ENCODE measurements around the gene CDC42BPA. TPM values are rescaled to one million over a fixed set of nuclear protein-coding genes. Genes with fewer than 3 reads are reported as not detected.

Gene CDC42BPA
- total and polyA plus RNA-seq, 4 donors = 8.1 to 71.3 (median 33.0) TPM

DNA sequence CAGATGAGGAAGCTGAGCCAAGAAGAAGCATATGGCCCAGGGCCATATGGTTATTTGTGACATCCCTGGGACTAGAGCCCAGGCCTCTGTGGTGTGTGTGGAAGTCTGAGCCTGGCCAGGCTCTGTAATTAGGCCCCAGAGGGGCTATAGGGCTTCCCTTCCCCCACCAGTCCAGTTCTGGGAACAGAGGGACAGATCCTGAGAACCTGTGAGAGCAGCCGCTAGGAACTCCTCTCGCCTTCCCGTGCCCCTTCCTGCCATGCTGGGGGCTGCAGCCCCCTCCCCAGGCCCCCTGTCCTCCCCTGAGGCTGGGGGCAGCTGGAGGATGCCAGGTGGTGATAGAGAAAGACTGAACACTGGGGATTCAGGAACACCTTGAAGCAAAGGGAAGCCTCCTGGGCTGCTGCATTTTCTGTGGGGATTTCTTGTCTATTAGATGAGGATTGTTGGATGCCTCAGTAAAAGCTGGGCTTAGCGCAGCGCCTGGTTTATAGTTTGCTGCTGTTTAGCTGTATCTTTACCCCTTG, 344.9 kb downstream of the CDC42BPA start:
- Histone ChIP-seq H3K4me1 (ENCODE audit: control insufficient read depth in 1 of 2, insufficient read depth in 2 of 2, low read length in 2 of 2) (peaks cover 3% of the 10 kb centered on the region in 2 donors), H3K4me3 (ENCODE audit: low read length in 2 of 2) (no peak overlapping the region), H3K27me3 (ENCODE audit: control insufficient read depth in 1 of 2, insufficient read depth in 2 of 2, low read length in 1 of 2) (no peaks in the 10 kb centered on the region), H3K9me3 (ENCODE audit: control insufficient read depth, low read length) (no peaks in the 10 kb centered on the region), H3K36me3 (ENCODE audit: control insufficient read depth in 1 of 2, insufficient read depth in 2 of 2, low read length in 1 of 2) (no peaks in the 10 kb centered on the region), H3K27ac (ENCODE audit: low read depth in 1 of 2, low read length in 2 of 2) (peak overlapping the region; percentile 8 to 89)
- DNase-seq (peak in 1 of 2 donors; percentile 50), ATAC-seq (ENCODE audit: low FRiP score) (peak; percentile 73)
- intact Hi-C loops (cut with DNase I) = no loop called here
- 83 to 89% methylated on average over 5 of the region's 5 CpGs for WGBS, 2 donors

DNA sequence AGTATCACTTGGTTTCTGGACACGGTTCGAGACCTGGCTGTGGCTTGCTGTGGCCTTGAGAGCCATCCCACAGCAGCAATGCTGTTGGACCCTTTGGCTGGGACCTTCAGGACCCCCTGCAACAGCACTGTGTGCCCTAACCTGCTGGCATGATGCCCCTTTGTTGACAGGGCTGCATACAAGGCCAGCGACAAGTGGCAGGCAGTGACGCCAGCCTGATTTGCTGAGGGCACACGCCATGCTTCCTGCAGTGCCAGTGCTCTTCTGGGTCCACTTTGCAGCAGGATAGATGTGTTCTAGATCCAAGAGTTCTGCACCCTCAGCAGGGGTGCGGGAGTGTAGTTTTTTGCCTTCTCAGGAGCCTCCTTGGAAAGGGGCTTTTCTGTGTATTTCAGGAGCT, 345.4 kb downstream of the CDC42BPA start:
- intact Hi-C loops (cut with DNase I) = no loop called here
- WGBS, 2 donors = 83 to 85% methylated on average over 6 of the region's 6 CpGs

DNA sequence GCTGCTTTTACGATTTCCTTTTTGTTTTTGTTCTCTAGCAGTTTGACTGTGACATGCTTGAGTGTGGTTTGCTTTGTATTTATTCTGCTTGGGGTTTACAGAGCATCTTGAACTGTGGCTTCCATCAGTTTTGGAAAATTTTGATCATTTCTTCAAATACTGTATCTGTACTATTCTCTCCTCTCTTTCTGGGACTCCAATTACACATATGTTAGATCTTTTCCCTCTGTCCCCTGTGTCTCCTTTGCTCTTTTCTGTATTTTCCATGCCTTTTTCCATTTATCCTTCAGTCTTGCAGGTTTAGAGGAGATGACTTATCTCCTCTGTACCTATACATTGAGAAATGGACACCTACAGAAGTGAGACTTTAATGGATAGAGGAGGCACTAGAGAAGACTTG, 346.5 kb downstream of the CDC42BPA start:
- H3K4me1 ChIP-seq (ENCODE audit: control insufficient read depth in 1 of 2, insufficient read depth in 2 of 2, low read length in 2 of 2) = peaks cover 3% of the 10 kb centered on the region in 2 donors

More for the DNA sequence above, 345.4 kb downstream of the CDC42BPA start:
- H3K27ac ChIP-seq (ENCODE audit: low read depth in 1 of 2, low read length in 2 of 2) = peak overlapping the region; percentile 8 to 89
- no peak overlapping the region for H3K4me3 ChIP-seq (ENCODE audit: low read length in 2 of 2)
- no peaks in the 10 kb centered on the region for H3K27me3 ChIP-seq (ENCODE audit: control insufficient read depth in 1 of 2, insufficient read depth in 2 of 2, low read length in 1 of 2)
- DNase-seq = peak in 1 of 2 donors; percentile 36
- H3K36me3 ChIP-seq (ENCODE audit: control insufficient read depth in 1 of 2, insufficient read depth in 2 of 2, low read length in 1 of 2) = no peaks in the 10 kb centered on the region
- no peak for ATAC-seq (ENCODE audit: low FRiP score)
- H3K9me3 ChIP-seq (ENCODE audit: control insufficient read depth, low read length) = no peaks in the 10 kb centered on the region
- H3K4me1 ChIP-seq (ENCODE audit: control insufficient read depth in 1 of 2, insufficient read depth in 2 of 2, low read length in 2 of 2) = peaks cover 3% of the 10 kb centered on the region in 2 donors

DNA sequence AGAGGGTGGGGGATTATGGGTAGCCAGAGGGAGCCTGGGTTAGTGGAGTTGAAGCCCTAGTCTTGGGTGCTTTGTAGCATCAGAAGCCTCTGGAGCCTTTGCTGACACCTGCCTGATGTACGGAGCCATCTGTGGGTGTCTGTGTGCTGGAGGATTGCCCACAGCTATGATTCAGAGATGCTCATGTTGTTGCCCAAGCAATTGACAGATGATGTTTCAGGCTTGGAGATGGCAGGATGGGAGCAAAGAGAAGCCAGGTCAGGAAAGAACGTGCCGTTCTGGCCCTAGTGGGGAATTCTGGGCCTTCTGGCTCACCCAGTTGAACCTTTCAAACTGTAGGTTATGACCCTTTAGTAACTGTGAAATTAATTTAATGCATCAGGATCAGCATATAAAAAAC, 350.6 kb downstream of the CDC42BPA start:
- Histone ChIP-seq H3K36me3 (ENCODE audit: control insufficient read depth in 1 of 2, insufficient read depth in 2 of 2, low read length in 1 of 2) (no peaks in the 10 kb centered on the region), H3K27ac (ENCODE audit: low read depth in 1 of 2, low read length in 2 of 2) (no peak overlapping the region), H3K4me3 (ENCODE audit: low read length in 2 of 2) (no peak overlapping the region), H3K9me3 (ENCODE audit: control insufficient read depth, low read length) (no peaks in the 10 kb centered on the region), H3K27me3 (ENCODE audit: control insufficient read depth in 1 of 2, insufficient read depth in 2 of 2, low read length in 1 of 2) (no peaks in the 10 kb centered on the region), H3K4me1 (ENCODE audit: control insufficient read depth in 1 of 2, insufficient read depth in 2 of 2, low read length in 2 of 2) (no peaks in the 10 kb centered on the region)
- ATAC-seq (ENCODE audit: low FRiP score) (no peak), DNase-seq (no peak)
- intact Hi-C loops (cut with DNase I) = no loop called here
- WGBS, 2 donors = 94 to 98% methylated on average over 3 of the region's 3 CpGs

More for the DNA sequence above, 346.5 kb downstream of the CDC42BPA start:
- DNase-seq (no peak), ATAC-seq (ENCODE audit: low FRiP score) (no peak)
- Histone ChIP-seq H3K36me3 (ENCODE audit: control insufficient read depth in 1 of 2, insufficient read depth in 2 of 2, low read length in 1 of 2) (no peaks in the 10 kb centered on the region), H3K9me3 (ENCODE audit: control insufficient read depth, low read length) (no peaks in the 10 kb centered on the region), H3K4me3 (ENCODE audit: low read length in 2 of 2) (no peak overlapping the region), H3K27me3 (ENCODE audit: control insufficient read depth in 1 of 2, insufficient read depth in 2 of 2, low read length in 1 of 2) (no peaks in the 10 kb centered on the region), H3K27ac (ENCODE audit: low read depth in 1 of 2, low read length in 2 of 2) (no peak overlapping the region)
- intact Hi-C loops (cut with DNase I) = no loop called here
- 95 to 100% methylated on average over 1 of the region's 1 CpG for WGBS, 2 donors

DNA sequence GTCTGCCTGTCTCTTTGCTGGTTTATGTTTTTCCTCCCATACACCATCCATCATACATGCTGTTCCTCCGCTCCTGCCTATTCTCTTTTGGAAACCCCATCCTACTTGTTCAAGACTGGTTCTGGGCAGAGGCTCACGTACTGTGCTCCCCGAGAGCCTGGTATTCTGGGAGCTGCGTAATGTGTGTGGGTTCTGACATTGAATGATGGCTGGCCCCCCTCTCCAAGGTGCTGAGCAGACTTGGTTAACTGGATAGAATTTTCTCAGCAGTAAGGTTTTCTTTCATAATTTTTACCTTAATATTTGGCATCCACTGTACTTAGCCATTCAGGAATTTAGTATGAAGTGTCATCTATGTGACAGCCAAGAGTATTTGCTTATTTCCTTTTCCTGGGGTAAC, 351.6 kb downstream of the CDC42BPA start:
- Histone ChIP-seq H3K9me3 (ENCODE audit: control insufficient read depth, low read length) (no peaks in the 10 kb centered on the region), H3K27me3 (ENCODE audit: control insufficient read depth in 1 of 2, insufficient read depth in 2 of 2, low read length in 1 of 2) (no peaks in the 10 kb centered on the region), H3K27ac (ENCODE audit: low read depth in 1 of 2, low read length in 2 of 2) (no peak overlapping the region), H3K4me1 (ENCODE audit: control insufficient read depth in 1 of 2, insufficient read depth in 2 of 2, low read length in 2 of 2) (no peaks in the 10 kb centered on the region), H3K4me3 (ENCODE audit: low read length in 2 of 2) (no peak overlapping the region), H3K36me3 (ENCODE audit: control insufficient read depth in 1 of 2, insufficient read depth in 2 of 2, low read length in 1 of 2) (no peaks in the 10 kb centered on the region)
- intact Hi-C loops (cut with DNase I) = no loop called here
- DNase-seq (no peak), ATAC-seq (ENCODE audit: low FRiP score) (no peak)
- 91 to 93% methylated on average over 4 of the region's 4 CpGs for WGBS, 2 donors

DNA sequence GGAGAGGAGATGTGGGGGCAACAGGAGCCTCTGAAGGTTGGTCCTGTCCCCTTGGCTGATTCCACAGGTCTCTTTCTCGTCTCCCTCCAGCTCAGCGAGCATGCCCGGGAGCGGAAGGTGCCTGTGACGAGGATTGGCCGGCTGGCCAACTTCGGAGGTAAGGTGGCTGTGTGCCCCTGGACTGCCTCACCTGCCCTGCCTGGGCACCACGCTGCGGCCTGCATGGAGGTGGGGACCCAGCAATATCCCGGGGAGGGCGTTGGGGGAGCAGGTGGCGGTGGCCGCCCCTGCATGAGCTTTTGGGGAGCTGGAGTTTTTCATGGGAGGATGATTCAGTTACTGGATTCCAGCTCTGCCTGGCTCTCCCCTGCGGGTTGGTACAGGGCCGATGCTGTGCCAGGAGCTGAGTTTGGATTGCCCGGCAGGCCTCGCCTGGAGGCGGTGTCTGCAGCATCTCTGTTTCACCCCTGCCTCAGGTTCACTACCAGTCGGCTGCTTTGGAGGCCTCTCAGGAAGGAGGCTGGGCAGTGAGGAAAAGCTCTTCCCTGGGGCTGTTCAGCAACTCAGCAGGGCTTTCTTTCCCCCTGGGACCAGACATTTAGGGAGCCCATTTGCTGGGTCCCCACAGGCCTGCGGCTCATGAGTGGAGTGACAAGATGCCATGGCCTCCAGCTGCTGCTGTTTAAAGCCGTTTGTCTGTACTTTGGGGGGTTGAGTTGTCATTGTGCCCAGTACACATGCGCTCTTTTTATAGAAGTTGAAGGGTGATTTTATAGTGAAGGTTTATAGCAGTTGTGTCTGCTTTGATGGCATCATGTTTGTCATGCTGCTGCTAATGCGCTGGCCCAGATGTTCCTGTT, 352.5 kb downstream of the CDC42BPA start:
- H3K4me3 ChIP-seq (ENCODE audit: low read length in 2 of 2) = no peak overlapping the region
- H3K27ac ChIP-seq (ENCODE audit: low read depth in 1 of 2, low read length in 2 of 2) = no peak overlapping the region
- no peaks in the 10 kb centered on the region for H3K9me3 ChIP-seq (ENCODE audit: control insufficient read depth, low read length)
- WGBS, 2 donors = 93 to 95% methylated on average over 23 of the region's 23 CpGs
- no peaks in the 10 kb centered on the region for H3K4me1 ChIP-seq (ENCODE audit: control insufficient read depth in 1 of 2, insufficient read depth in 2 of 2, low read length in 2 of 2)
- no peak for ATAC-seq (ENCODE audit: low FRiP score)
- H3K36me3 ChIP-seq (ENCODE audit: control insufficient read depth in 1 of 2, insufficient read depth in 2 of 2, low read length in 1 of 2) = no peaks in the 10 kb centered on the region
- peak in 1 of 2 donors; percentile 51 for DNase-seq
- H3K27me3 ChIP-seq (ENCODE audit: control insufficient read depth in 1 of 2, insufficient read depth in 2 of 2, low read length in 1 of 2) = no peaks in the 10 kb centered on the region
- intact Hi-C loops (cut with DNase I) = no loop called here

DNA sequence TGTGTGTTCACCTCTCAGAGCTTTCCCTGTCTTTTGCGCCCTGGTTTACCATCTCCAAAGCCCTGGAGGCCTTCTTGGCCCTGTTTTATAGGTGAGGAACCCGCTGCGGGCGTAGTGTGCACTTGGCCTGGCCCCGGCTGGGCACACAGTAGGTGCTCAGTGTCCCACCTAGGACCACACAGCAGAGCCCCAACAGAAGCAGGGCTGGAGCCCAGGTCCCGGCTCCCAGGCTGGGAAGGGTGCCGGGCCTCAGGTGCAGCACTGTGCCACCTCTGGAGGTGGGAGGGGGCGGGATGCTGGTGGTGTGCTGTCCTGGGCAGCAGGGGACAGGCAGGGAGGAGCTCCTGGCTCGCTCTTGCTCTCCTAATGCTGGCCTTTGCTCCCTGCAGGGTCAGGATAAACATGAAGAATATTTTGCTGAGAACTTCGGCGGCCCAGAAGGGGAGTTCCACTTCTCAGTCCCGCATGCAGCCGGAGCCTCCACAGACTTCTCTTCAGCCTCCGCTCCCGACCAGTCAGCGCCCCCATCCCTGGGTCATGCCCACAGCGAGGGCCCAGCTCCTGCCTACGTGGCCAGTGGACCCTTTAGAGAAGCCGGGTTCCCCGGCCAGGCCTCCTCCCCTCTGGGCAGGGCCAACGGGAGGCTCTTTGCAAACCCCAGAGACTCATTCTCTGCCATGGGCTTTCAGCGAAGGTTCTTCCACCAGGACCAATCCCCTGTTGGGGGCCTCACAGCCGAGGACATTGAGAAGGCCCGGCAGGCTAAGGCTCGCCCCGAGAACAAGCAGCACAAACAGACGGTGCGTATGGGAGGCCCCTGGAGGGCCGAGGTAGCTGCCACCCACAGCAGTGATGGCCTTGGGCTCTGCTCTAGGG, 353.4 kb downstream of the CDC42BPA start:
- intact Hi-C loops (cut with DNase I) = no loop called here
- Histone ChIP-seq H3K4me1 (ENCODE audit: control insufficient read depth in 1 of 2, insufficient read depth in 2 of 2, low read length in 2 of 2) (no peaks in the 10 kb centered on the region), H3K27ac (ENCODE audit: low read depth in 1 of 2, low read length in 2 of 2) (no peak overlapping the region), H3K9me3 (ENCODE audit: control insufficient read depth, low read length) (no peaks in the 10 kb centered on the region), H3K4me3 (ENCODE audit: low read length in 2 of 2) (no peak overlapping the region), H3K27me3 (ENCODE audit: control insufficient read depth in 1 of 2, insufficient read depth in 2 of 2, low read length in 1 of 2) (no peaks in the 10 kb centered on the region), H3K36me3 (ENCODE audit: control insufficient read depth in 1 of 2, insufficient read depth in 2 of 2, low read length in 1 of 2) (no peaks in the 10 kb centered on the region)
- WGBS, 2 donors = 93% methylated on average over 29 of the region's 29 CpGs
- peak; percentile 24 to 63 for DNase-seq
- no peak for ATAC-seq (ENCODE audit: low FRiP score)

DNA sequence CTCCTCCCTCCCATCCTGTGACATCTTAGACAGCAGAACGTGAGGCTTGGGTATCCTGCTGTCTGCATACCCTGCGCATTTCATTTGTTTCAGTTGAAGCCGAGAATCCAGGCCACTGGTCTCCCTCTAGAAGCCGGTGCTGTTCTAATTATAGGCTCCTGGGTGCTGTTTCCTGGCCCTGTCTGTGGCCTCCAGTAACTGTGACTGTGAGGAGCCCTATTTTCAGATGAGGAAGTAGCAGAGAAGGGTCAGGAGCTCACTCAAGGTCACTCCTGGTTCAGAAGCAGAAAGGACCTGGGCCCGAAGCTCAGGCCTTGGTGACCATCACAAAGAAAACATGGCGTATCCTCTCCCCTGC, 354.2 kb downstream of the CDC42BPA start:
- no peaks in the 10 kb centered on the region for H3K9me3 ChIP-seq (ENCODE audit: control insufficient read depth, low read length)
- no peak for DNase-seq
- no peaks in the 10 kb centered on the region for H3K36me3 ChIP-seq (ENCODE audit: control insufficient read depth in 1 of 2, insufficient read depth in 2 of 2, low read length in 1 of 2)
- ATAC-seq (ENCODE audit: low FRiP score) = no peak
- H3K4me1 ChIP-seq (ENCODE audit: control insufficient read depth in 1 of 2, insufficient read depth in 2 of 2, low read length in 2 of 2) = no peaks in the 10 kb centered on the region
- H3K4me3 ChIP-seq (ENCODE audit: low read length in 2 of 2) = no peak overlapping the region
- intact Hi-C loops (cut with DNase I) = no loop called here
- no peaks in the 10 kb centered on the region for H3K27me3 ChIP-seq (ENCODE audit: control insufficient read depth in 1 of 2, insufficient read depth in 2 of 2, low read length in 1 of 2)
- WGBS, 2 donors = 66 to 68% methylated on average over 6 of the region's 6 CpGs
- H3K27ac ChIP-seq (ENCODE audit: low read depth in 1 of 2, low read length in 2 of 2) = no peak overlapping the region

All from aorta (tissue), 5 donors.